HG02840 (cell line): Measurements from ENCODE around the gene CTU2.

ENCODE experiments used
- ATAC-seq: cut with Tn5 transposase; IDR thresholded peaks from one replicate; pipeline ENCODE4 v1.9.1; 2021; ENCODE audit warnings: mild to moderate bottlenecking, moderate library complexity, moderate number of reproducible peaks; ENCODE audit not compliant: unreplicated experiment, low FRiP score

Gene CTU2

GRCh38 chr16:88681084-88681680 is 25.1 kb upstream of the CTU2 start:
- ATAC-seq, result peak; percentile 6

- peak; percentile 67 for ATAC-seq
These were observed 24.4 kb upstream of the CTU2 start for GRCh38 chr16:88681709-88682451.

GRCh38 chr16:88684569-88685155 is 21.6 kb upstream of the CTU2 start:
- no peak for ATAC-seq

- no peak for ATAC-seq
These were observed 20.9 kb upstream of the CTU2 start for GRCh38 chr16:88685156-88686061.

GRCh38 chr16:88686062-88686438 is 20.3 kb upstream of the CTU2 start:
- no peak for ATAC-seq

GRCh38 chr16:88686439-88687253 is 19.7 kb upstream of the CTU2 start, which contains the start of gene SNAI3:
TSS of gene SNAI3 (minus strand) at chr16:88686507. CDS start at chr16:88686406, 101 bp downstream.
- peak; percentile 66 for ATAC-seq

GRCh38 chr16:88687254-88687576 is 19.1 kb upstream of the CTU2 start:
- no peak for ATAC-seq

- ATAC-seq, result no peak
These were observed 18.7 kb upstream of the CTU2 start for GRCh38 chr16:88687676-88688012.

GRCh38 chr16:88688013-88688778 is 18.1 kb upstream of the CTU2 start:
- ATAC-seq, result no peak

GRCh38 chr16:88690341-88691128 is 15.8 kb upstream of the CTU2 start:
- no peak for ATAC-seq

- no peak for ATAC-seq
These were observed 15.0 kb upstream of the CTU2 start for GRCh38 chr16:88691129-88691813.

- ATAC-seq, result no peak
These were observed 14.3 kb upstream of the CTU2 start for GRCh38 chr16:88691924-88692560.

GRCh38 chr16:88692861-88693260 is 13.4 kb upstream of the CTU2 start:
- ATAC-seq, result no peak

- ATAC-seq, result no peak
These were observed 12.7 kb upstream of the CTU2 start for GRCh38 chr16:88693420-88694177.

GRCh38 chr16:88694221-88695087 is 11.8 kb upstream of the CTU2 start:
- no peak for ATAC-seq

- no peak for ATAC-seq
These were observed 11.1 kb upstream of the CTU2 start for GRCh38 chr16:88695218-88695617.
